ENCODE results near the gene RASA1. TPM values are rescaled to one million over a fixed set of nuclear protein-coding genes. Genes with fewer than 3 reads are reported as not detected.

The RASA1 gene
- total and polyA plus RNA-seq, 10 donors: 13.4 to 54.0 (median 36.6) TPM

GRCh38 chr5:87298692-87299362, 31.1 kb downstream of the RASA1 start:
- 58 to 78% (median 67%) methylated on average over 5 of the region's 5 CpGs for WGBS, 5 donors
- Histone ChIP-seq H3K4me3 (no peak overlapping the region), H3K9me3 (no peaks in the 10 kb centered on the region), H3K27me3 (replicated peaks in 1 of 7) (no peaks in the 10 kb centered on the region), H3K36me3 (peaks cover 0 to 3% (median under 1%) of the 10 kb centered on the region in 6 donors), H3K4me1 (peaks cover 11 to 91% (median 46%) of the 10 kb centered on the region in 6 donors), H3K27ac (peak overlapping the region in 5 of 8 donors; percentile 23 to 73 (median 60))
- intact Hi-C loops (cut with DNase I; ENCODE audit: low total_unique reads): no loop called here
- DNase-seq: no peak
- TF ChIP-seq POLR2A (IDR thresholded peaks at IDR 0.05): no peak
- no peak for TF ChIP-seq CTCF (IDR thresholded peaks at IDR 0.05 in 8 of 11, conservative IDR thresholded peaks at IDR 0.05 in 3 of 11)
- TF ChIP-seq POLR2AphosphoS5 (IDR thresholded peaks at IDR 0.05): no peak

- intact Hi-C loops (cut with DNase I; ENCODE audit: low total_unique reads): no loop called here
- no peak overlapping the region for H3K4me3 ChIP-seq
- no peaks in the 10 kb centered on the region for H3K9me3 ChIP-seq
- no peaks in the 10 kb centered on the region for H3K27me3 ChIP-seq (replicated peaks in 1 of 7)
- H3K27ac ChIP-seq: no peak overlapping the region
- WGBS, 5 donors: 89 to 94% (median 93%) methylated on average over 6 of the region's 6 CpGs
- no peak for DNase-seq
- H3K36me3 ChIP-seq: peaks cover 0 to 16% (median 6%) of the 10 kb centered on the region in 6 donors
- no peak for TF ChIP-seq POLR2AphosphoS5 (IDR thresholded peaks at IDR 0.05)
- TF ChIP-seq POLR2A (IDR thresholded peaks at IDR 0.05): no peak
- no peak for TF ChIP-seq CTCF (IDR thresholded peaks at IDR 0.05 in 8 of 11, conservative IDR thresholded peaks at IDR 0.05 in 3 of 11)
- H3K4me1 ChIP-seq: peaks cover 11 to 78% (median 40%) of the 10 kb centered on the region in 6 donors
Observed at GRCh38 chr5:87300176-87300575, 32.5 kb downstream of the RASA1 start.

GRCh38 chr5:87300744-87301143, 33.1 kb downstream of the RASA1 start:
- Histone ChIP-seq H3K4me1 (peaks cover 11 to 73% (median 37%) of the 10 kb centered on the region in 6 donors), H3K9me3 (no peaks in the 10 kb centered on the region), H3K4me3 (no peak overlapping the region), H3K36me3 (peaks cover 0 to 22% (median 11%) of the 10 kb centered on the region in 6 donors), H3K27me3 (replicated peaks in 1 of 7) (no peaks in the 10 kb centered on the region), H3K27ac (no peak overlapping the region)
- DNase-seq: no peak
- no peak for TF ChIP-seq CTCF (IDR thresholded peaks at IDR 0.05 in 8 of 11, conservative IDR thresholded peaks at IDR 0.05 in 3 of 11)
- TF ChIP-seq POLR2A (IDR thresholded peaks at IDR 0.05): no peak
- TF ChIP-seq POLR2AphosphoS5 (IDR thresholded peaks at IDR 0.05): no peak
- 84 to 90% (median 87%) methylated on average over 2 of the region's 2 CpGs for WGBS, 5 donors
- intact Hi-C loops (cut with DNase I; ENCODE audit: low total_unique reads): no loop called here

GRCh38 chr5:87302061-87302460, 34.4 kb downstream of the RASA1 start:
- no peak overlapping the region for H3K4me3 ChIP-seq
- no peaks in the 10 kb centered on the region for H3K27me3 ChIP-seq (replicated peaks in 1 of 7)
- no peak overlapping the region for H3K27ac ChIP-seq
- intact Hi-C loops (cut with DNase I; ENCODE audit: low total_unique reads): no loop called here
- no peak for TF ChIP-seq CTCF (IDR thresholded peaks at IDR 0.05 in 8 of 11, conservative IDR thresholded peaks at IDR 0.05 in 3 of 11)
- TF ChIP-seq POLR2A (IDR thresholded peaks at IDR 0.05): no peak
- TF ChIP-seq POLR2AphosphoS5 (IDR thresholded peaks at IDR 0.05): no peak
- no peak for DNase-seq
- peaks cover 0 to 4% (median 0%) of the 10 kb centered on the region in 8 donors for H3K9me3 ChIP-seq
- H3K36me3 ChIP-seq: peaks cover 0 to 35% (median 17%) of the 10 kb centered on the region in 6 donors
- H3K4me1 ChIP-seq: peaks cover 11 to 60% (median 27%) of the 10 kb centered on the region in 6 donors

Data from spleen (tissue), 11 donors.